Measurements from ENCODE around the gene CELA2B. TPM values are rescaled to one million over a fixed set of nuclear protein-coding genes. Genes with fewer than 3 reads are reported as not detected.

CELA2B gene
- total RNA-seq, 3 donors from 2014 or later (not counting 1 experiment from before 2014, with no cell fraction given), result not detected

DNA sequence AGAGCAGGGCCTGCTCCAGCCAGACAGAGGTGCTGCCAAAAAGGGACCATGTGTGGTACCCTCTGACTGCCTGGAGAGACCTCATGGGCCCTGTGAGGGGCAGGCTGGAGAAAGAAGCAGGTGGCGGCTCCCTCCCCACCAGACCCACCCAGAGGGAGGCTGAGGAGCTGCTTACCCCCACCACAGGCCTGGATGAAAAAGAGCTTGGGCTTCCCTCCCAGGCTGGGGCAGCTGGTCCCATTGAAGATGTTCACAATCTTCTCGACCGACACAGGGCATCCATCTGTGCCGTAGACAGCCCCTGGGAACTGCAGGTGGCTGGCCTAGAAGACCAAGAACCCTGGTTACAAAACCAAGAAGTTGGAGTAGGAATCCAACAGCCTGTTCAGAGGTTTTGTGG lies 28.5 kb downstream of the CELA2B start:
- Mint-ChIP-seq H3K27me3 (ENCODE audit: low read depth in 2 of 2) (no peaks in the 10 kb centered on the region), H3K36me3 (no peaks in the 10 kb centered on the region), H3K4me3 (no peak overlapping the region), H3K4me1 (peaks cover 0 to 5% of the 10 kb centered on the region in 2 donors), H3K9me3 (no peaks in the 10 kb centered on the region), H3K27ac (no peak overlapping the region)
- DNase-seq, result no peak
- Histone ChIP-seq H3K27ac (ENCODE audit: low read length) (no peak overlapping the region), H3K36me3 (ENCODE audit: control insufficient read depth, insufficient read depth, low read length) (peaks cover 23% of the 10 kb centered on the region), H3K4me1 (ENCODE audit: control insufficient read depth, insufficient read depth, low read length) (no peaks in the 10 kb centered on the region), H3K4me3 (ENCODE audit: low read length) (no peak overlapping the region), H3K9me3 (ENCODE audit: control insufficient read depth, insufficient read depth, low read length) (no peaks in the 10 kb centered on the region), H3K27me3 (ENCODE audit: control insufficient read depth, insufficient read depth, low read length) (no peaks in the 10 kb centered on the region)
- WGBS (ENCODE audit: insufficient coverage), result 95% methylated on average over 4 of the region's 4 CpGs
- intact Hi-C loops (cut with micrococcal nuclease), result no loop called here
- no peak for ATAC-seq
- TF ChIP-seq, protein P1, sequence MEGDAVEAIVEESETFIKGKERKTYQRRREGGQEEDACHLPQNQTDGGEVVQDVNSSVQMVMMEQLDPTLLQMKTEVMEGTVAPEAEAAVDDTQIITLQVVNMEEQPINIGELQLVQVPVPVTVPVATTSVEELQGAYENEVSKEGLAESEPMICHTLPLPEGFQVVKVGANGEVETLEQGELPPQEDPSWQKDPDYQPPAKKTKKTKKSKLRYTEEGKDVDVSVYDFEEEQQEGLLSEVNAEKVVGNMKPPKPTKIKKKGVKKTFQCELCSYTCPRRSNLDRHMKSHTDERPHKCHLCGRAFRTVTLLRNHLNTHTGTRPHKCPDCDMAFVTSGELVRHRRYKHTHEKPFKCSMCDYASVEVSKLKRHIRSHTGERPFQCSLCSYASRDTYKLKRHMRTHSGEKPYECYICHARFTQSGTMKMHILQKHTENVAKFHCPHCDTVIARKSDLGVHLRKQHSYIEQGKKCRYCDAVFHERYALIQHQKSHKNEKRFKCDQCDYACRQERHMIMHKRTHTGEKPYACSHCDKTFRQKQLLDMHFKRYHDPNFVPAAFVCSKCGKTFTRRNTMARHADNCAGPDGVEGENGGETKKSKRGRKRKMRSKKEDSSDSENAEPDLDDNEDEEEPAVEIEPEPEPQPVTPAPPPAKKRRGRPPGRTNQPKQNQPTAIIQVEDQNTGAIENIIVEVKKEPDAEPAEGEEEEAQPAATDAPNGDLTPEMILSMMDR (IDR thresholded peaks at IDR 0.05), result no peak

DNA sequence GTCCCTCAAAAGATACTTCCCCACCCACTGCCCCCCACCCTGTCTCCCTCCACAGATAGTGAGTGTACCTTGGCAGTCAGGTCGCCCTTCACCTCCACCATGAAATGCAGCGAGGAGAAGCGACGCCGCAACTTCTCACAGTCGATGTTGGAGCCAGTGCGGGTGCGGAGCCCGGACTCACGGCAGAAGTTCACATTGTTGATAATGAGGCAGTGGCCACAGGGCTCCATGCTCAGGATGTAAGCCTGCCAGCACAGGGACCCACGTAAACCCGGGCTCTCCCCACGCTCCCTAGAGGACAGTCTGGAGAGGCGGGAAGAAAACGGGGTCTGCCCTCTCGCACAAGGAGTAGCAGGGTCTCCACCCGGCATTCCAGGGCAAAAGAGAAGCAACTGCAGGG lies 30.9 kb downstream of the CELA2B start:
- Histone ChIP-seq H3K27me3 (ENCODE audit: control insufficient read depth, insufficient read depth, low read length) (no peaks in the 10 kb centered on the region), H3K27ac (ENCODE audit: low read length) (no peak overlapping the region), H3K9me3 (ENCODE audit: control insufficient read depth, insufficient read depth, low read length) (no peaks in the 10 kb centered on the region), H3K4me1 (ENCODE audit: control insufficient read depth, insufficient read depth, low read length) (no peaks in the 10 kb centered on the region), H3K36me3 (ENCODE audit: control insufficient read depth, insufficient read depth, low read length) (peaks cover 23% of the 10 kb centered on the region), H3K4me3 (ENCODE audit: low read length) (no peak overlapping the region)
- no peaks in the 10 kb centered on the region for H3K27me3 Mint-ChIP-seq (ENCODE audit: low read depth in 2 of 2)
- no peak for ATAC-seq
- DNase-seq, result no peak
- H3K27ac Mint-ChIP-seq, result no peak overlapping the region
- H3K36me3 Mint-ChIP-seq, result no peaks in the 10 kb centered on the region
- intact Hi-C loops (cut with micrococcal nuclease), result no loop called here
- H3K4me3 Mint-ChIP-seq, result no peak overlapping the region
- TF ChIP-seq, protein P1 (IDR thresholded peaks at IDR 0.05), result no peak
- H3K9me3 Mint-ChIP-seq, result no peaks in the 10 kb centered on the region
- whole genome bisulfite sequencing (ENCODE audit: insufficient coverage), result 96% methylated on average over 17 of the region's 17 CpGs
- H3K4me1 Mint-ChIP-seq, result peaks cover 5 to 7% of the 10 kb centered on the region in 2 donors

DNA sequence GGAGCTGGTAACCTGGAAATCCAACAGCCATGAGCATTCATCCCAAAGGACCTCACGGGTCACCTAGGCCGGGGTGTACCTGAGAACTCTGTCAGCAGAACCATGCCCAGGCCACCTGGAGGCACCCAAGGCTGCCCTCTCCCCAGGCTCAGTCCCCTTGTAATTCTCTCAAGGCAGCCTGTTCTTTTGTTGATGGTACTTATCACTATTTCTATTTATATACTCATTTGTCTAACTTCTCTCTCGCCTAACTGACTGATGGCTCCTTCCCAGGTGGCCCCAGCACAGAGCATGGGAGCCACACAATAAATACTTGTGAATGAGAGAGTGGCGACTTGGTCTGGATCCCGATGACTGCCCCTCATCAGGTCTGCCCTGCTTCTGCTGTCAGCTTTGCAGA lies 31.4 kb downstream of the CELA2B start:
- ATAC-seq (no peak), DNase-seq (no peak)
- Mint-ChIP-seq H3K9me3 (no peaks in the 10 kb centered on the region), H3K4me1 (peaks cover 5 to 7% of the 10 kb centered on the region in 2 donors), H3K4me3 (no peak overlapping the region), H3K27ac (no peak overlapping the region), H3K36me3 (no peaks in the 10 kb centered on the region), H3K27me3 (ENCODE audit: low read depth in 2 of 2) (no peaks in the 10 kb centered on the region)
- Histone ChIP-seq H3K4me1 (ENCODE audit: control insufficient read depth, insufficient read depth, low read length) (no peaks in the 10 kb centered on the region), H3K27me3 (ENCODE audit: control insufficient read depth, insufficient read depth, low read length) (no peaks in the 10 kb centered on the region), H3K36me3 (ENCODE audit: control insufficient read depth, insufficient read depth, low read length) (peaks cover 28% of the 10 kb centered on the region), H3K9me3 (ENCODE audit: control insufficient read depth, insufficient read depth, low read length) (no peaks in the 10 kb centered on the region), H3K4me3 (ENCODE audit: low read length) (no peak overlapping the region), H3K27ac (ENCODE audit: low read length) (no peak overlapping the region)
- TF ChIP-seq, protein P1 (IDR thresholded peaks at IDR 0.05), result no peak
- intact Hi-C loops (cut with micrococcal nuclease), result no loop called here
- 98% methylated on average over 4 of the region's 5 CpGs for WGBS (ENCODE audit: insufficient coverage)

DNA sequence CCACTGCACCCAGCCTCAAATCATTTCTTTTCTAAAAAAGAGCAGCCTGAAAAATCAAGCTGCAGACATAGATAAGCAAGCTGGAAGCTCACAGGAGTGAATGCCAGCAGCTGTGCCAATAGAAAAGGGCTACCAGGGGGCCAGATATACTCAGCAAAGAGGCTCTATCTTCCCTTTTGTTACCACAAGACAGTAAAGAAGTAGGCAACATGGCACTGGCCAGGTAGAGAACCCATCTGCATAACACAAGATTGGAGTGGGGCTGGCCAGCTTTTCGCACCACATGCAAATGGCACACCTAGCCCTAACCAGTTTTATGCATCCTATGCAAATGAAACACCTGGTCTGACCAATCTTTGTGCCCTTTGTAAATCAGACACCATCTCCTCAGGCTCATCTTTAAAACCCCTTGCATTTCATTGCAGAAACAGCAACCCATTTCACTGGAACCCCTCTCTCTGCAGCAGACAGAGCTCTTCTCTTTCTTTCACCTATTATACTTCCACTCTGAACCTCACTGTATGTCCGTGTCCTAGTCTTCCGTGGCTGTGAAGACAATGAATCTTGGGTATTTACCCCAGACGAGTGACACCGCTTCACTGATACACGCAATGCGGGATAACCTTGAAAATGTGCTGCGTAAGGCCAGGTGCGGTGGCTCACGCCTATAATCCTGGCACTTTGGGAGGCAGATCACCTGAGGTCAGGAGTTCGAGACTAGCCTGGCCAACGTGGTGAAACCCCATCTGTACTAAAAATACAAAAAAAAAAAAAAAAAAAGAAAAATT lies 33.0 kb downstream of the CELA2B start:
- H3K9me3 Mint-ChIP-seq, result no peaks in the 10 kb centered on the region
- intact Hi-C loops (cut with micrococcal nuclease), result no loop called here
- Histone ChIP-seq H3K36me3 (ENCODE audit: control insufficient read depth, insufficient read depth, low read length) (peaks cover 26% of the 10 kb centered on the region), H3K4me3 (ENCODE audit: low read length) (no peak overlapping the region), H3K27me3 (ENCODE audit: control insufficient read depth, insufficient read depth, low read length) (no peaks in the 10 kb centered on the region), H3K27ac (ENCODE audit: low read length) (no peak overlapping the region), H3K9me3 (ENCODE audit: control insufficient read depth, insufficient read depth, low read length) (no peaks in the 10 kb centered on the region), H3K4me1 (ENCODE audit: control insufficient read depth, insufficient read depth, low read length) (no peaks in the 10 kb centered on the region)
- WGBS (ENCODE audit: insufficient coverage), result 97% methylated on average over 10 of the region's 12 CpGs
- no peak overlapping the region for H3K4me3 Mint-ChIP-seq
- no peaks in the 10 kb centered on the region for H3K27me3 Mint-ChIP-seq (ENCODE audit: low read depth in 2 of 2)
- H3K27ac Mint-ChIP-seq, result no peak overlapping the region
- no peak for DNase-seq
- peaks cover 5 to 7% of the 10 kb centered on the region in 2 donors for H3K4me1 Mint-ChIP-seq
- no peak for ATAC-seq
- TF ChIP-seq, protein P1 (IDR thresholded peaks at IDR 0.05), result no peak
- no peaks in the 10 kb centered on the region for H3K36me3 Mint-ChIP-seq

Data from natural killer cell (primary cell).